Lung (tissue), 12 donors: ENCODE measurements around the gene TMEM119. TPM values are rescaled to one million over a fixed set of nuclear protein-coding genes. Genes with fewer than 3 reads are reported as not detected.

ENCODE experiments used
- ATAC-seq: fragments of 200-7000 bp; cut with Tn5 transposase; one replicate; pipeline ENCODE4 v1.9.1; 2020; ENCODE audit warnings: moderate number of reproducible peaks; ENCODE audit not compliant: insufficient read depth, low FRiP score
- DNase-seq, 3 donors: peaks; one replicate each; pipeline ENCODE4 v3.0.0-alpha.2; 2013 to 2017
- H3K27ac ChIP-seq, 2 donors: one replicate each; pipeline ENCODE4 v1.5.1; 2013; ENCODE audit warnings: mild to moderate bottlenecking in 2 of 2, moderate library complexity in 2 of 2, control low read depth in 1 of 2, inconsistent platforms in 1 of 2, low read depth in 1 of 2, low read length in 1 of 2
- H3K27me3 ChIP-seq, 3 donors: one replicate each; pipeline ENCODE4 v1.5.1; 2013; ENCODE audit warnings: low read length in 2 of 3; ENCODE audit not compliant: control insufficient read depth in 3 of 3, insufficient read depth in 3 of 3
- H3K36me3 ChIP-seq, 4 donors: one replicate each; pipeline ENCODE4 v1.5.1; 2013; ENCODE audit warnings: low read length in 4 of 4, mild to moderate bottlenecking in 1 of 4, moderate library complexity in 1 of 4; ENCODE audit not compliant: control insufficient read depth in 4 of 4, insufficient read depth in 4 of 4
- H3K4me1 ChIP-seq, 5 donors: one replicate each; pipeline ENCODE4 v1.5.1; 2013; ENCODE audit warnings: low read length in 5 of 5, mild to moderate bottlenecking in 2 of 5, moderate library complexity in 1 of 5; ENCODE audit not compliant: control insufficient read depth in 5 of 5, insufficient read depth in 5 of 5
- H3K4me3 ChIP-seq: one replicate; pipeline ENCODE4 v1.5.1; 2013; ENCODE audit warnings: mild to moderate bottlenecking, control low read depth, moderate library complexity
- H3K9ac ChIP-seq, 2 donors: one replicate each; pipeline ENCODE4 v1.5.1; 2013; ENCODE audit warnings: low read length in 2 of 2, control low read depth in 1 of 2; ENCODE audit not compliant: insufficient read depth in 1 of 2
- H3K9me3 ChIP-seq, 4 donors: one replicate each; pipeline ENCODE4 v1.5.1; 2013; ENCODE audit warnings: low read length in 3 of 4, mild to moderate bottlenecking in 1 of 4, moderate library complexity in 1 of 4; ENCODE audit not compliant: control insufficient read depth in 4 of 4, insufficient read depth in 3 of 4
- CTCF ChIP-seq: IDR thresholded peaks from 2 replicates; pipeline ENCODE4 v1.5.1; 2012; ENCODE audit warnings: mild to moderate bottlenecking; ENCODE audit errors: control extremely low read depth, extremely low read depth
- WGBS, 2 donors: extraction: QIAGEN DNeasy Blood & Tissue Kit; methylation state at CpG; one replicate each; pipeline ENCODE4 v1.1.7; 2013; 5-methylcytosine and 5-hydroxymethylcytosine counted together
- polyA plus RNA-seq, 2 donors: library from polyadenylated mRNA; stranded (reverse); fragments of 200-250 nt; gene quantifications; one replicate each; pipeline ENCODE4 v1.2.1, GENCODE V29; 2013
- total RNA-seq, 2 donors: library from RNA; depleted of rRNA in 1 of 2; stranded (reverse); fragments of >200 nt in 1 of 2; gene quantifications; one replicate each; pipeline ENCODE4 v1.2.1, GENCODE V29; 2014 to 2021
- donor health status: control.
- donor health status: control.
- donor health status: Bipolar disorder and iron deficiency.
- donor health status: healthy.
- donor health status: DM: yes; HTN: yes; CAD: no.

The TMEM119 gene
- total and polyA plus RNA-seq, 4 donors = 14.4 to 31.9 (median 22.9) TPM

GRCh38 chr12:108599948-108600701 lies 2.2 kb upstream of the TMEM119 start:
- no peaks in the 10 kb centered on the region for H3K27me3 ChIP-seq
- H3K9ac ChIP-seq = no peak overlapping the region
- H3K4me3 ChIP-seq = no peak overlapping the region
- DNase-seq (no peak), ATAC-seq (no peak)
- no peak overlapping the region for H3K27ac ChIP-seq
- no peak for TF ChIP-seq CTCF
- WGBS, 2 donors = 82 to 89% methylated on average over 10 of the region's 10 CpGs
- H3K9me3 ChIP-seq = no peaks in the 10 kb centered on the region
- H3K36me3 ChIP-seq = peaks cover 0 to 4% (median 0%) of the 10 kb centered on the region in 4 donors
- peaks cover 0 to 23% (median 10%) of the 10 kb centered on the region in 5 donors for H3K4me1 ChIP-seq

DNA sequence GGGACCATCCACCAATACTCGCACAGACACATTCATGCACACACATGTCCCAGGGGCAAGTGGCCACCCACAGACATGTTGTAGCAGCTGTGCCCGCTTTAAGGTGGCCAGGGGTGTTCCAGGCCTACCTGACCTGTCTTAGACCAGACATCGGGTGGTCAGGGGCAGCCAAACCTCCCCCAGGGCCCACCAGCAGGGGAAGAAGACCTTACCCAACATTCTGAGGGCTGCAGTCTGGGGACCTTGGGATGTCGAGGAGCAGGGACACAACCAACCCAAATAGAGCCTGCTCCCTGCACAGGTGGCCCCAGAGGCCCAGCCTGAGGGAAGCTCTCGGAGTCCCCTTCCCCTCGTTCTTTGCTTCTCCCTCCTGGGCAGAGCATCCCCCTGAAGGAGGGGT lies 1.7 kb upstream of the TMEM119 start:
- peaks cover 0 to 5% (median 0%) of the 10 kb centered on the region in 4 donors for H3K36me3 ChIP-seq
- no peak for TF ChIP-seq CTCF
- no peak overlapping the region for H3K9ac ChIP-seq
- H3K27me3 ChIP-seq = no peaks in the 10 kb centered on the region
- H3K4me1 ChIP-seq = peaks cover 0 to 23% (median 10%) of the 10 kb centered on the region in 5 donors
- 79 to 90% methylated on average over 6 of the region's 6 CpGs for whole genome bisulfite sequencing, 2 donors
- DNase-seq (no peak), ATAC-seq (no peak)
- no peaks in the 10 kb centered on the region for H3K9me3 ChIP-seq
- H3K4me3 ChIP-seq = no peak overlapping the region
- H3K27ac ChIP-seq = no peak overlapping the region

DNA sequence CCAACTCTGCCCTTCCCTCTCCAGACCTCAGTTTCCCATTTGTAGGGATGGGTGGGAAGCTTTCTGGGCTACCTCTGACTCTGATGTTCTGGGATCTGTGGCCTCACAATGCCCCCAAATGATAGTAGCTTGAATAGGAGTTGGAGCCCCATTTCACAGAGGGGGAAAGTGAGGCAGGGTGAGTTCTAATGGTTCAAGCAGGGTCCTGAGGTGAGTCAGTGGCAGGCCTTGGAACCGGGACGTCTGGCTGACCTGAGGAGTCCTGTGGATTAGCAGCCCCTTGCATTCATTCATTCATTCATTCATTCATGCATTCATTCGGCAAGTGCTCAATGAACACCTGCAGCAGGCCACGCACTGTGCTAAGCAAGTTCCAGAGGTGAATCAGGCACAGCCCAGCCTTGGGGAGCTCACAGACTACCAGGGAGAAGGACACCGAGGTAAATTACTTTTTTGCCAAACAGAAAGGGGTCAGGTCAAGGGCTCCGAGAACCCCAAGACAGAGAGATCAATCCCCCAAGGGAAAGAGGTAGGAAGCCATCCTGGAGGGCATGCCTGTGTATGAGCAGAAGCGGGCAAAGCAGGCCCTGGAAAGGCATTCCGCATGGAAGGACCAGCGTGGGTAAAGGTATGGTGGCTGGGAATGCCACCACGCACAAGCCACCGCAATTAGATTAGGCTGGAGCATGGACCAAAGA lies 818 bp upstream of the TMEM119 start:
- TF ChIP-seq CTCF = no peak
- 92 to 94% methylated on average over 11 of the region's 11 CpGs for WGBS, 2 donors
- Histone ChIP-seq H3K27me3 (no peaks in the 10 kb centered on the region), H3K4me3 (no peak overlapping the region), H3K27ac (peak overlapping the region in 1 of 2 donors; percentile 9), H3K9me3 (no peaks in the 10 kb centered on the region), H3K36me3 (peaks cover 0 to 5% (median 0%) of the 10 kb centered on the region in 4 donors), H3K4me1 (peaks cover 0 to 23% (median 10%) of the 10 kb centered on the region in 5 donors), H3K9ac (peak overlapping the region in 1 of 2 donors; percentile 37)
- ATAC-seq (no peak), DNase-seq (no peak)
